ENCODE results near the gene VCAN. TPM values are rescaled to one million over a fixed set of nuclear protein-coding genes. Genes with fewer than 3 reads are reported as not detected.

Gene VCAN
- total and polyA plus RNA-seq, 2 of the 4 experiments (the other 2 are of a cell fraction): 45.3 to 158 TPM

- intact Hi-C loops (cut with micrococcal nuclease) (no loop called here), in situ Hi-C loops (cut with MboI; ENCODE audit: low sequenced_read_pairs) (no loop called here), dilution Hi-C loops (cut with HindIII; ENCODE audit: low sequenced_read_pairs, unreplicated experiment) (no loop called here)
- no peak overlapping the region for H3K27ac ChIP-seq (ENCODE audit: insufficient read depth, low read length)
- H3K9ac ChIP-seq (ENCODE audit: low read depth, low read length): no peak overlapping the region
- no peak overlapping the region for H2BK20ac ChIP-seq (ENCODE audit: low read depth, low read length)
- H3K23ac ChIP-seq (ENCODE audit: low read depth, low read length): no peak overlapping the region
- ATAC-seq (ENCODE audit: low read depth) (no peak), DNase-seq (no peak)
- H3K18ac ChIP-seq (ENCODE audit: low read depth, low read length): no peak overlapping the region
- H3K14ac ChIP-seq (replicated peaks; ENCODE audit: low read depth, low read length): no peak overlapping the region
- no peak overlapping the region for H2BK5ac ChIP-seq (ENCODE audit: low read depth, low read length, poor library complexity, severe bottlenecking)
- H4K20me1 ChIP-seq (ENCODE audit: insufficient read depth, low read length): no peaks in the 10 kb centered on the region
- no peak overlapping the region for H4K5ac ChIP-seq (ENCODE audit: low read depth, low read length)
- H3K4ac ChIP-seq (ENCODE audit: low read depth, low read length): no peak overlapping the region
- no peak overlapping the region for H2BK120ac ChIP-seq (ENCODE audit: low read depth, low read length)
- H3K4me1 ChIP-seq (ENCODE audit: control insufficient read depth, insufficient read depth, low read length): no peaks in the 10 kb centered on the region
- H4K91ac ChIP-seq (ENCODE audit: insufficient read depth, low read depth, low read length): no peak overlapping the region
- H2AK5ac ChIP-seq (ENCODE audit: low read depth, low read length): no peak overlapping the region
- no peak overlapping the region for H3K4me3 ChIP-seq (ENCODE audit: insufficient read depth, low read depth, low read length)
- TF ChIP-seq RCOR1 (IDR thresholded peaks at IDR 0.05; ENCODE audit: insufficient replicate concordance, low read length): no peak
- no peak for TF ChIP-seq CEBPB (IDR thresholded peaks at IDR 0.05; ENCODE audit: low read depth, low read length)
- TF ChIP-seq CHD1 (IDR thresholded peaks at IDR 0.05; ENCODE audit: low read depth, low read length): no peak
- TF ChIP-seq RFX5 (IDR thresholded peaks at IDR 0.05; ENCODE audit: low read depth, low read length): no peak
- TF ChIP-seq RAD21 (IDR thresholded peaks at IDR 0.05; ENCODE audit: low read length): no peak
- no peak for TF ChIP-seq MAFK (IDR thresholded peaks at IDR 0.05; ENCODE audit: low read depth, low read length)
- TF ChIP-seq, protein P1, sequence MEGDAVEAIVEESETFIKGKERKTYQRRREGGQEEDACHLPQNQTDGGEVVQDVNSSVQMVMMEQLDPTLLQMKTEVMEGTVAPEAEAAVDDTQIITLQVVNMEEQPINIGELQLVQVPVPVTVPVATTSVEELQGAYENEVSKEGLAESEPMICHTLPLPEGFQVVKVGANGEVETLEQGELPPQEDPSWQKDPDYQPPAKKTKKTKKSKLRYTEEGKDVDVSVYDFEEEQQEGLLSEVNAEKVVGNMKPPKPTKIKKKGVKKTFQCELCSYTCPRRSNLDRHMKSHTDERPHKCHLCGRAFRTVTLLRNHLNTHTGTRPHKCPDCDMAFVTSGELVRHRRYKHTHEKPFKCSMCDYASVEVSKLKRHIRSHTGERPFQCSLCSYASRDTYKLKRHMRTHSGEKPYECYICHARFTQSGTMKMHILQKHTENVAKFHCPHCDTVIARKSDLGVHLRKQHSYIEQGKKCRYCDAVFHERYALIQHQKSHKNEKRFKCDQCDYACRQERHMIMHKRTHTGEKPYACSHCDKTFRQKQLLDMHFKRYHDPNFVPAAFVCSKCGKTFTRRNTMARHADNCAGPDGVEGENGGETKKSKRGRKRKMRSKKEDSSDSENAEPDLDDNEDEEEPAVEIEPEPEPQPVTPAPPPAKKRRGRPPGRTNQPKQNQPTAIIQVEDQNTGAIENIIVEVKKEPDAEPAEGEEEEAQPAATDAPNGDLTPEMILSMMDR (conservative IDR thresholded peaks at IDR 0.05; ENCODE audit: low read depth, low read length): no peak
- no peak for TF ChIP-seq FOS (IDR thresholded peaks at IDR 0.05; ENCODE audit: low read depth, low read length)
- no peak for TF ChIP-seq ELK1 (IDR thresholded peaks at IDR 0.05; ENCODE audit: borderline replicate concordance, low read depth, low read length)
- TF ChIP-seq MXI1 (IDR thresholded peaks at IDR 0.05; ENCODE audit: borderline replicate concordance, low read depth, low read length): no peak
- no peak for TF ChIP-seq SMC3 (IDR thresholded peaks at IDR 0.05; ENCODE audit: low read depth, low read length)
- no peak for TF ChIP-seq MAZ (IDR thresholded peaks at IDR 0.05; ENCODE audit: borderline replicate concordance, low read depth, low read length)
- TF ChIP-seq NFE2L2 (IDR thresholded peaks at IDR 0.05; ENCODE audit: low read depth, low read length): no peak
- TF ChIP-seq POLR2A (IDR thresholded peaks at IDR 0.05; ENCODE audit: low read depth, low read length): no peak
- no peak for TF ChIP-seq USF2 (IDR thresholded peaks at IDR 0.05; ENCODE audit: low read depth, low read length)
- no peak for TF ChIP-seq BHLHE40 (IDR thresholded peaks at IDR 0.05; ENCODE audit: low read depth, low read length)
- BruUV-seq (replicated peaks): no TSS peak
- H3K36me3 ChIP-seq (ENCODE audit: control insufficient read depth, insufficient read depth, low read length): no peaks in the 10 kb centered on the region
- CTCF ChIA-PET: interaction anchor here (0.6 kb wide), 1 partner anchor 111 kb away, joined by 3 read pairs; no protein-coding TSS in a partner anchor
- peaks cover 3% of the 10 kb centered on the region; the same call in 1 of the 2 replicates for H3K9me3 ChIP-seq (ENCODE audit: control insufficient read depth, insufficient read depth, low read length)
- no CpG with 5 or more reads among the region's 1 CpG for WGBS, 2 experiments (ENCODE audit: extremely low coverage in 2 of 2, insufficient read length in 1 of 2)
- H2AFZ ChIP-seq (replicated peaks; ENCODE audit: low read length, poor library complexity): no peak overlapping the region
- no peak overlapping the region for H2AK9ac ChIP-seq (replicated peaks; ENCODE audit: low read depth, low read length, poor library complexity)
- H3K4me2 ChIP-seq (ENCODE audit: low read depth, low read length): no peak overlapping the region
- no peak overlapping the region for H3K56ac ChIP-seq (ENCODE audit: extremely low read depth, insufficient read depth, low read length)
- H2BK15ac ChIP-seq (ENCODE audit: low read depth, low read length): no peak overlapping the region
- no peaks in the 10 kb centered on the region for H3K79me1 ChIP-seq (ENCODE audit: low read depth in 1 of 2, low read length in 2 of 2)
- no peaks in the 10 kb centered on the region for H3K9me1 ChIP-seq (ENCODE audit: insufficient read depth, low read length)
- POLR2A ChIA-PET (ENCODE audit: unreplicated experiment): no interaction called here
- peaks cover 2% of the 10 kb centered on the region; the same call in 1 of the 2 replicates for H3K27me3 ChIP-seq (ENCODE audit: control insufficient read depth, insufficient read depth, low read length)
- no peak overlapping the region for H4K8ac ChIP-seq (ENCODE audit: low read depth in 2 of 2, low read length in 2 of 2)
These were observed 17.6 kb upstream of the VCAN start for GRCh38 chr5:83453937-83454336.

Data from IMR-90 (cell line).